KMS-11 (cell line): ENCODE results near the gene SPRY1.

Source experiments
- H2AFZ ChIP-seq: fragments of 200-600 bp; sonication (generic); 2 replicates; pipeline ENCODE4 v1.6.1; 2016; ENCODE audit warnings: antibody characterized with exemption, mixed run types, low read depth
- H3K27ac ChIP-seq: fragments of 200-600 bp; sonication (generic); 2 replicates; pipeline ENCODE4 v1.6.1; 2016; ENCODE audit warnings: mild to moderate bottlenecking, mixed run types
- H3K27me3 ChIP-seq: fragments of 200-600 bp; sonication (generic); 2 replicates; pipeline ENCODE4 v1.6.1; 2017; ENCODE audit warnings: mild to moderate bottlenecking, low read depth, mixed run types, moderate library complexity; ENCODE audit not compliant: insufficient read depth
- H3K36me3 ChIP-seq: fragments of 200-600 bp; sonication (generic); 2 replicates; pipeline ENCODE4 v1.6.1; 2017; ENCODE audit warnings: mild to moderate bottlenecking, mixed run types; ENCODE audit not compliant: insufficient read depth
- H3K4me1 ChIP-seq: fragments of 200-600 bp; sonication (generic); 2 replicates; pipeline ENCODE4 v1.6.1; 2016; ENCODE audit warnings: mild to moderate bottlenecking, low read depth, mixed run types; ENCODE audit not compliant: poor library complexity, severe bottlenecking
- H3K4me2 ChIP-seq: fragments of 200-600 bp; sonication (generic); 2 replicates; pipeline ENCODE4 v1.7.0; 2016; ENCODE audit warnings: mild to moderate bottlenecking, mixed run types
- H3K4me3 ChIP-seq: fragments of 200-600 bp; sonication (generic); IDR thresholded peaks from 2 replicates; pipeline ENCODE4 v1.6.1; 2017; ENCODE audit warnings: low read depth, low read length, mixed read lengths; ENCODE audit not compliant: insufficient read depth
- H3K79me2 ChIP-seq: fragments of 200-600 bp; sonication (generic); 2 replicates; pipeline ENCODE4 v1.6.1; 2016; ENCODE audit warnings: low read depth, mixed run types; ENCODE audit not compliant: insufficient read depth
- H3K9ac ChIP-seq: fragments of 200-600 bp; sonication (generic); 2 replicates; pipeline ENCODE4 v1.6.1; 2016; ENCODE audit warnings: mild to moderate bottlenecking, mixed run types
- H4K20me1 ChIP-seq: fragments of 200-600 bp; sonication (generic); 2 replicates; pipeline ENCODE4 v1.6.1; 2016; ENCODE audit warnings: mild to moderate bottlenecking, mixed run types; ENCODE audit not compliant: insufficient read depth
- TF ChIP-seq, protein P1 (sequence below): fragments of 200-600 bp; sonication (generic); conservative IDR thresholded peaks from 2 replicates; pipeline ENCODE4 v1.6.1; 2017; ENCODE audit warnings: low read depth, mild to moderate bottlenecking, antibody characterized with exemption, low read length, moderate library complexity, mixed read lengths

SPRY1 gene

DNA sequence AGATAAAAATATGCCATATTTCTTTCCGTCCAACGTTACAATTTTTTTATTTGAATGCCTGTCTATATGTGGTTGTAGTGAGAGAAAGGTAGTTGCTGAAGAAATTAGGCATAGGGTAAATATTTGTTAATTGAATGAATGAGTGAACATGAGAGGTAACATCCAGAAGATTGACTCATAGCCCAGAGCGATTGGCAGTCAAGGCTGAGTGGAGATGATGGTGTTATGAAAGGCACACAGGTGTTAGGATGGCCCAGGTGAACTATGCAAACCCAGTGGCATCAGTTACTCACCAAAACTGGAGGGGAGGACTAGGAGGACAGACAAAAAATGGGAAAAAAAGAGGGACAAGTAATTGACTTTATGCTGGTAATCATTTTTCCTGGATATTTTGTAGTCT is 31.7 kb upstream of the SPRY1 start:
- no peak overlapping the region for H3K27ac ChIP-seq
- TF ChIP-seq, protein P1, sequence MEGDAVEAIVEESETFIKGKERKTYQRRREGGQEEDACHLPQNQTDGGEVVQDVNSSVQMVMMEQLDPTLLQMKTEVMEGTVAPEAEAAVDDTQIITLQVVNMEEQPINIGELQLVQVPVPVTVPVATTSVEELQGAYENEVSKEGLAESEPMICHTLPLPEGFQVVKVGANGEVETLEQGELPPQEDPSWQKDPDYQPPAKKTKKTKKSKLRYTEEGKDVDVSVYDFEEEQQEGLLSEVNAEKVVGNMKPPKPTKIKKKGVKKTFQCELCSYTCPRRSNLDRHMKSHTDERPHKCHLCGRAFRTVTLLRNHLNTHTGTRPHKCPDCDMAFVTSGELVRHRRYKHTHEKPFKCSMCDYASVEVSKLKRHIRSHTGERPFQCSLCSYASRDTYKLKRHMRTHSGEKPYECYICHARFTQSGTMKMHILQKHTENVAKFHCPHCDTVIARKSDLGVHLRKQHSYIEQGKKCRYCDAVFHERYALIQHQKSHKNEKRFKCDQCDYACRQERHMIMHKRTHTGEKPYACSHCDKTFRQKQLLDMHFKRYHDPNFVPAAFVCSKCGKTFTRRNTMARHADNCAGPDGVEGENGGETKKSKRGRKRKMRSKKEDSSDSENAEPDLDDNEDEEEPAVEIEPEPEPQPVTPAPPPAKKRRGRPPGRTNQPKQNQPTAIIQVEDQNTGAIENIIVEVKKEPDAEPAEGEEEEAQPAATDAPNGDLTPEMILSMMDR, result no peak

DNA sequence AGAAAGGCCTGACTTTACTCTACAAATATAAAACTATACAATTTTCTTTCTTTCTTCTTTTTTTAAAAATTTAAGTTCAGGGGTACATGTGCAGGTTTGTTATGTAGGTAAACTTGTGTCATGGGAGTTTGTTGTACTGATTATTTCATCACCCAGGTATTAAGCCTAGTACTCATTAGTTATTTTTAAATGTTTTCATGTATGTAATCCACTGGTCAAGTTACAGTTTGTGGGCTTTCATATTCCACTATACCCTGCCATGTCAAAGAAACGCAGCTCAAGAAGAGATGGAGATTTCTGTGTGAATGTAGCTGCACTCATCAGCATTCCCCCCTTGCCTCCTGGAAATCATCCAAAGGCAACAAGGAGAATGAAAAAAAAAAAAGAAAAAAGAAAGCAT is 31.2 kb upstream of the SPRY1 start:
- no peaks in the 10 kb centered on the region for H3K79me2 ChIP-seq
- H3K9ac ChIP-seq, result no peak overlapping the region
- no peak overlapping the region for H3K4me2 ChIP-seq
- H3K27ac ChIP-seq, result no peak overlapping the region
- H3K36me3 ChIP-seq, result no peaks in the 10 kb centered on the region
- no peak overlapping the region for H2AFZ ChIP-seq
- TF ChIP-seq, protein P1, result no peak
- no peaks in the 10 kb centered on the region for H3K27me3 ChIP-seq
- no peaks in the 10 kb centered on the region for H4K20me1 ChIP-seq
- H3K4me1 ChIP-seq, result peaks cover 10% of the 10 kb centered on the region
- H3K4me3 ChIP-seq, result no peak overlapping the region

More for the DNA sequence above, 31.7 kb upstream of the SPRY1 start:
- Histone ChIP-seq H4K20me1 (no peaks in the 10 kb centered on the region), H3K9ac (no peak overlapping the region), H3K27me3 (no peaks in the 10 kb centered on the region), H3K4me1 (peaks cover 10% of the 10 kb centered on the region), H2AFZ (no peak overlapping the region), H3K79me2 (no peaks in the 10 kb centered on the region), H3K4me3 (no peak overlapping the region), H3K4me2 (no peak overlapping the region), H3K36me3 (no peaks in the 10 kb centered on the region)

DNA sequence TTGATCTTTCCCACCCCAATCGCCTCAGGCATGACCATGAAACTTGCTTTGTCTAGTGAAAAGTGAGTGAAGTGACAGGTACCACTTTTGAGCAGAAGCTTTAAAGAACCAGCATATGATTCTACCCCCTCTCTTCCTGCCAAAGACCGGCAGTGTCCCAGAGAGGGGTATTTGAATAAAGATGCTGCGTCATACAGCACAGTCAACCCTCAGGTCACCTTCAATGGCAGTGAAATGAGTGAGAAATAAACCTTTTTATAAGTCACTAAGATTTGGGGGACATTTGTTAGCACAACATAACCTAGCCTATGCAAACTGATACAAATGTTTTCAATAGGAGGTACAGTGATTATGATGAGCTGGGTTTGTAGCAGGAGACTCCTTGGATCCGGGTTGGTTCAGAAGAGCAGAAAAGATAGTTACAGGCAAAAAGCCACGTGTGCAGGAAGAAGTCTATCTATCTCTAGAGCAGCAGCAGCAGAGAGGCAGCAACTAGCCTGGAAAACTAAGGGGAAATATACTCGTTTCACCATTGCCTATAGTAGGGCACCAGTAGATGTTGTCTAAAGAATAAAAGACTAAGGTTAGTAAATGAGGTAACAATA is 30.3 kb upstream of the SPRY1 start:
- TF ChIP-seq, protein P1, result no peak
- H3K4me2 ChIP-seq, result no peak overlapping the region
- peaks cover 10% of the 10 kb centered on the region for H3K4me1 ChIP-seq
- H3K4me3 ChIP-seq, result no peak overlapping the region
- no peaks in the 10 kb centered on the region for H4K20me1 ChIP-seq
- H3K36me3 ChIP-seq, result no peaks in the 10 kb centered on the region
- H2AFZ ChIP-seq, result no peak overlapping the region
- no peaks in the 10 kb centered on the region for H3K27me3 ChIP-seq
- H3K79me2 ChIP-seq, result no peaks in the 10 kb centered on the region
- no peak overlapping the region for H3K27ac ChIP-seq
- H3K9ac ChIP-seq, result no peak overlapping the region

DNA sequence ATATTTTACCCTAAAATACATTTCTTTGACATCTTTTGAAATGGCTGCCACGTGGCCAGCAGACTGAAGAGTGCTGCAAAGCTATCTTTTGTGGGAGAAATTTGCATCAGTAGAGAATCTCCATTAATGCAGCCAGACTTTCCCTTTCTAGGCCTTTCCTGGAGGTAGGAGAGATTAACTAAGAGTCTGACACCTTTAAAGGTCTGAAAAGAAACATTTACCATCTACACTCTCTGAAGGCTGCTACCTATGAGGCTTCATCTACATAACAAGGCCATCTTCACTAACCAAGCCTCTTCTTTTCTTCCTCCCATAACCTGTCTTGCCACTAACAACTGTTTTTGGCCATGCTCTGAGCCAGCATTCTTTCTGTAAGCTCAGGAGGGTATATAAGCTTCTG is 17.8 kb upstream of the SPRY1 start:
- no peak overlapping the region for H2AFZ ChIP-seq
- H3K4me1 ChIP-seq, result no peaks in the 10 kb centered on the region
- H3K27ac ChIP-seq, result no peak overlapping the region
- no peak overlapping the region for H3K4me2 ChIP-seq
- TF ChIP-seq, protein P1, result no peak
- H4K20me1 ChIP-seq, result no peaks in the 10 kb centered on the region
- no peaks in the 10 kb centered on the region for H3K79me2 ChIP-seq
- H3K36me3 ChIP-seq, result no peaks in the 10 kb centered on the region
- H3K9ac ChIP-seq, result no peak overlapping the region
- H3K4me3 ChIP-seq, result no peak overlapping the region
- no peaks in the 10 kb centered on the region for H3K27me3 ChIP-seq
